ENCODE results near the gene DNLZ.
"Not testable (repeated sequence)": the region's sequence is repeated elsewhere in the genome, so short reads cannot be mapped to it uniquely, and the experiment has no call there.

DNLZ gene

GRCh38 chr9:136324501-136325300, 38.8 kb downstream of the DNLZ start:
- peak in 3 of 10 donors; percentile 15 to 72 (median 60) for DNase-seq
- intact Hi-C loops (cut with DNase I) = no loop called here

DNA sequence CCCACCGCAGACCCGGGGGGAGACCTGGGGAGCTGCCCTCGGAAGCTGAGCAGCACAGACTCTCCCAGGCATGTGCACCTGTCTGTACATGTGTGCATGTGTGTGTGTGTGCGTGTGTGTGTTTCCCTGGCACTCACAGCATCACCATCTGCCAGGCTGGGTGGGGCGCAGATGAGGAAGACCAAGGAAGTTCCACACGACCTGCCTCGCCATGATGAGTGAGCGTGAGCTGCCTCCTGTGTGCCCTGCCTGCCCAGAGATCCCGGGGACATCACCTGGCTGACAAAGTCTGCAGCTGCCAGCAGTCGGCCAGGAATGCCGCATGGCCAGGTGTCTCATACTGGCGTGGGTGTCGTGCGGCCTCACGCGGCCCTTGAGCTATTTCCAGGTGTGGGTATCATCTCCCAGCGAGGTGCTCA, 40.2 kb downstream of the DNLZ start:
- intact Hi-C loops (cut with DNase I) = no loop called here
- DNase-seq = peak in 3 of 10 donors; percentile 58 to 76 (median 64)

- DNase-seq = peak in 3 of 10 donors; percentile 64 to 68 (median 67)
- intact Hi-C loops (cut with DNase I) = no loop called here
Measured at GRCh38 chr9:136322756-136323330, 40.7 kb downstream of the DNLZ start.

- DNase-seq = peak in 3 of 10 donors; percentile 37 to 67 (median 58)
- intact Hi-C loops (cut with DNase I) = no loop called here
Measured at GRCh38 chr9:136321561-136321960, 42.0 kb downstream of the DNLZ start.

- intact Hi-C loops (cut with DNase I); DNase-seq: not testable (repeated sequence)
Measured at GRCh38 chr9:136320972-136321371, 42.6 kb downstream of the DNLZ start.

GRCh38 chr9:136319955-136320354, 43.6 kb downstream of the DNLZ start:
- DNase-seq; intact Hi-C loops (cut with DNase I): not testable (repeated sequence)

DNA sequence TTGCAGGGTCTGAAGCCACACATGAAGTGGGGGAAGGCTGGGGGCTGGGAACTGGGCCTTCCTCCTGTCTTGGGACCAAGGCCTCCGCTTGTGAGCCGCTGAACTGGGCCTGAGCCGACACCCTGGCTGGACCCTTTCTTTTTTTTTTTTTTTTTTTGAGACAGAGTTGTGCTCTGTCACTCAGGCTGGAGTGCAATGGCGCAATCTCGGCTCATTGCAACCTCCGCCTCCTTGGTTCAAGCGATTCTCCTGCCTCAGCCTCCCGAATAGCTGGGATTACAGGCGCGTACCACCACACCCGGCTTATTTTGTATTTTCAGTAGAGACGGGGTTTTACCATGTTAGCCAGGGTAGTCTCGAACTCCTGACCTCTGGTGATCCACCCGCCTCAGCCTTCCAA, 44.3 kb downstream of the DNLZ start:
- peak in 1 of 10 donors; percentile 4 for DNase-seq
- intact Hi-C loops (cut with DNase I) = not testable (repeated sequence)

DNA sequence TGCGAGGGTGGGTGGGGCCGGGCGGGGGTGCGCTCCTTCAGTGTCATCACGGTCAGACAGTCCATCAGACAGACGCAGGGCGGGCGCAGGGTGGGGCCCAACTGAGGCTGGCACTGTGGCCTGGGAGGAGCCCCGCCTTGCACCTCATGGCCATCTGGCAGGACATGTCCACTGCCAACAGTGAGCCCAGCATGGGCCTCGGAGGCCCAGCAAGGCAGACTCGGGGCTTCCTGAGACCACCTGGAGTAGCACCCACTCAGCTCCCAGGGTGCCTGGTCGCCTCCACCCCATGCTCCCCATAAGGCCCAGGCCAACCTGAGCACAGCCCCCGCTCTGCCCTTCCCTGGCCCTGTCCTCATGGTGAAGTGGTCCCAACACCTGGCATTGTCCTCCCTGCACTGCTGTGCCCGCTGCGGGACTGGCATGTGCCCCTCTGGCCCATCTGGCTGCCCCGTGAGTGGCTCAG, 44.7 kb downstream of the DNLZ start:
- DNase-seq = peak in 3 of 10 donors; percentile 58 to 80 (median 58)
- intact Hi-C loops (cut with DNase I) = no loop called here

- intact Hi-C loops (cut with DNase I) = no loop called here
- peak in 3 of 10 donors; percentile 48 to 70 (median 54) for DNase-seq
Measured at GRCh38 chr9:136318111-136318775, 45.3 kb downstream of the DNLZ start.

DNA sequence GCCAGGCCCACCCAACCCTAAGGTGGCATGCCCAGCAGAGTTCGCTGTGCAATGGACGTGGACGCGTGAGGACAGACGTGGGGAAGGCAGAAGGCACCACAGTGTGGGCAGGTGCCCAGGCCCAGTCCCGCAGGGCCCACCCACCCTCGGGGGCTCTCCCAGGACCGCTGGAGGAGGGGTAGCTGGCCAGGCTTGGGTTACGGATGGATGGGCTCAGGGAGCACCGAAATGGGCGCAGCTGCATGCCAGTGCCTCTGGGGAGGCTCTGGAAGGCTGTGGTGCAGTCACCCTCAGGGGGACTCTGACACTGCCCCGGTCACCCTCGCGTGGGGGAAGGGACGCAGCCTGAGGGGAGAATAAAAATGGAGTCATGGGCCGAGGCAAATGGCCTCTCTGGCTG, 45.8 kb downstream of the DNLZ start:
- intact Hi-C loops (cut with DNase I) = no loop called here
- peak in 2 of 10 donors; percentile 73 to 81 for DNase-seq

- peak in 3 of 10 donors; percentile 63 to 79 (median 65) for DNase-seq
- intact Hi-C loops (cut with DNase I) = no loop called here
Measured at GRCh38 chr9:136316896-136317676, 46.5 kb downstream of the DNLZ start.

DNA sequence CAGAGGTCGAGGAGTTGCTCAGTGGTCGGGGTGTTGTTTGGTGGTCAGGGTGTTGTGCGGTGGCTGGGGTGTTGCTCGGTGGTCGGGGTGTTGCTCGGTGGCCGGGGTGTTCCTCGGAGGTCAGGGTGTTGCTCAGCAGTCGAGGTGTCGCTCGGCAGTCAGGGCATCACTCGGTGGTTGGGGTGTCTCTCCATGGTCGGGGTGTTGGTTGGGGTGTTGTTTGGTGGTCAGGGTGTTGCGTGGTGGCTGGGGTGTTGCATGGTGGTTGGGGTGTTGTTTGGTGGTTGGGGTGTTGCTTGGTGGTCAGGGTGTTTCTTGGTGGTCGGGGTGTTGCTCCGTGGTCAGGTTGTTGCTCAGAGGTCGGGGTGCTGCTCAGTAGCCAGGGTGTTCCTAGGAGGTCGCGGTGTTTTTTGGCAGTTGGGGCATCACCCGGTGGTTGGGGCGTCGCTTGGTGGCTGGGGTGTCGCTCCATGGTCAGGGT, 47.2 kb downstream of the DNLZ start:
- peak in 3 of 10 donors; percentile 64 to 81 (median 75) for DNase-seq

GRCh38 chr9:136314944-136315343, 48.6 kb downstream of the DNLZ start:
- peak in 1 of 10 donors; percentile 31 for DNase-seq
- intact Hi-C loops (cut with DNase I) = loop anchor here (5.0 kb wide), 1 partner anchor 47 kb away; the partner anchor contains the start of gene DNLZ

More for the DNA sequence above, 47.2 kb downstream of the DNLZ start:
- intact Hi-C loops (cut with DNase I) = no loop called here

DNA sequence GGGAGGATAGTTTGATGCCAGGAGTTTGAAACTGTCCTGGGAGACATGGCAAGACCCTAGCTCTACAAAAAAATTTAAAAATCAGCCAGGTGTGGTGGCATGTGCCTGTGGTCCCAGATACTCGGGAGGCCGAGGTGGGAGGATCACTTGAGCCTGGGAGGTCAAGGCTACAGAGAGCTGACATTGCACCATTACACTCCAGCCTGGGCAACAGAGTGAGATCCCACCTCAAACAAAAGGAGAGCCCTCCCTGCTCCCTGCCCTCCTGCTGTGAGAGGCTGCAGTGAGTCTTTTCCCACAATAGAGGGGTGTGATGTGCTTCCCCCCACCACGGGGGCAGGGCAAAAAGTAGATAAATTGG, 49.5 kb downstream of the DNLZ start:
- DNase-seq = peak in 2 of 10 donors; percentile 27 to 41
- intact Hi-C loops (cut with DNase I) = loop anchor here (5.0 kb wide), 1 partner anchor 48 kb away; the partner anchor contains the start of gene DNLZ

DNA sequence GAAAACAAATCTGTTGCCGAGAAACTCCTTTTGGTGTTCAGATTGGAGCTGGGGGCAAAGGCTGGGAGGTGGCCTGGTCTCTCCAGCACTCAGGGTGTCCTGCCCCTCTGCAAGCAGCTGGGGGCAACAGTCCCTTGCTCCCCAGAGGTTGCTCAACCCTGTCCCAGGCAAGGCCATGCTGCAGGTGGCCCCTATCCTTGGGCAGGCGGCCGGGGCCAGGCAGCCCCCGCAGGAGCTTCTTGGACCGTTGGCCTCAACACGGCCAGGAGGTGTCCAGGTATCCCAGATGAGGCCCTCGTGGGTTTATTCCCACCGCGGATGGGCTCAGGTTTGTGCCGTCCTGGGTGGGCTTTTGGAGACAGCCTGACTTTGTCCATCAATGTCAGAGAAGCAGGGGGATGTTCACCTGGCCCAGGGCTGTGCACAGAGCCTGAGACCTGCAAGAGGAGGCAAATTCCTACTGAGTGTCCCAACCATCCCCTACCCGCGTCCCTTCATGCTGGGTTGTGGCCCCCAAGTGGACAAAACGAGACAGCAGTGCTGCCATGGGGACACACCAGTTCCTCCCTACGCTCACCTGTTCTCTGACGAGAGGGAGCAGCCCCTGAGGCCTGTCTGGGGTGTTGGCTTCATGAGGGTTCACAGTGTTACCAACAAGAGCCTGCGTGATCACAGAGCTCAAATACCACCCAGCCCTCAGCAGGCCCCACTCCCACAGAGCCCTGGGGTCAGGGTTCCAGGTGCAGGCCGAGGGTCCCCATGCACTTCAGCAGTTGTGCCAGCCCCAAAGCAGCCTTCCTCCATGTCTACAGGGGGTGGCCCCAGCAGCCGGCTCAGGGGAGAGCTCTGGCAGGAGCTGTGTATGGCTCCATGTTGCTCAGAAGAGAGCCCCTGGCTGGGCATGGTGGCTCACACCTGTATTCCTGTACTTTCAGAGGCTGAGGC, 50.2 kb downstream of the DNLZ start:
- intact Hi-C loops (cut with DNase I) = loop anchor here (2.0 to 5.0 kb wide), 2 partner anchors 49 to 87 kb away; partner anchors contain the start of genes DNLZ and SNAPC4
- peak in 3 of 10 donors; percentile 39 to 76 (median 65) for DNase-seq

DNA sequence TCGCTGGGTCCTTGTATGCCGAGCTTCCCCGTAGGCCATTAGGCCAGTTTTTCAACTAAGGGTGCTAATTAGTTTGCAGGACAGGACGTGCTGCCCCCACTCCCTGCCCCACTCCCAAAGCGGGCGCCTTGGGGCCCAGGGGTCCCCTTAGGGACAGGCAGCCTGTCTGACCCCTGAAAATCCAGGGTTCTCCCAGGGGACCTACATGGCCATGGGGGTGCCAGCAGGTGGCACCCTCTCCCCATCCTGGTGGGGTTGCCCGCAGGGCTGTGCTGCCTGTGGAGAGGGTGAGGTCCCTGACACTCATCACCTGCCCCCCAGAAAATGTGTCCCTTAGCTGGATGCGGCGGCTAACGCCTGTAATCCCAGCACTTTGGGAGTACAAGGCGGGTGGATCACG, 51.1 kb downstream of the DNLZ start:
- peak in 8 of 10 donors; percentile 42 to 94 (median 68) for DNase-seq
- intact Hi-C loops (cut with DNase I) = loop anchor here (2.0 to 5.0 kb wide), 2 partner anchors 50 to 88 kb away; partner anchors contain the start of genes DNLZ and SNAPC4

DNA sequence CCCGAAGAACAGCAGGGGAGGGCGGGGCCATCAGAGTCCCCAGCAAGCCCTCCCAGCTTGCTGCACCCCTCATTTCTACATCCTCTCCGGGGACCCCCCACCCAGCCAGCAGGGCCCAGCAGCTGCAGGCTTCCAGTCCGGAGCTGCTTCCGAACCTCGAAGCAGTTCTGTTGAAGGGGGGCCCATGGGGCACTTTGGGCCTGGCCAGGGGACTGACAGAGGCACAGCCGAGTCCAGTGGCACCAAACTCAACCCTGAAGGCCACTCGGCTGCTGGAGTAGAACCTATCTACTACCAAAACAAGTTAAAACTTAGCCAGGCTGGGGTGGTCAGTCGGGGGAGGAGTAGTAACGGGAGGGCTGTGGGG, 51.6 kb downstream of the DNLZ start:
- peak in 3 of 10 donors; percentile 45 to 55 (median 49) for DNase-seq
- intact Hi-C loops (cut with DNase I) = loop anchor here (2.0 to 5.0 kb wide), 2 partner anchors 50 to 89 kb away; partner anchors contain the start of genes DNLZ and SNAPC4

All from posterior cingulate gyrus (tissue), 11 donors.